ENCODE measurements around the gene SRGAP3. TPM values are rescaled to one million over a fixed set of nuclear protein-coding genes. Genes with fewer than 3 reads are reported as not detected.

Gene SRGAP3
- total and polyA plus RNA-seq, 4 donors, result 1.2 to 32.8 (median 7.3) TPM

GRCh38 chr3:9257092-9257491 lies 7.6 kb upstream of the SRGAP3 start:
- TF ChIP-seq CTCF (IDR thresholded peaks at IDR 0.05; ENCODE audit: control extremely low read depth, extremely low read depth), result no peak
- no peak for ATAC-seq (ENCODE audit: insufficient read depth, low FRiP score)
- H3K9me3 ChIP-seq (ENCODE audit: control insufficient read depth in 4 of 4, insufficient read depth in 3 of 4, low read length in 3 of 4), result peaks cover 0 to 5% (median 1%) of the 10 kb centered on the region in 4 donors
- H3K4me1 ChIP-seq (ENCODE audit: control insufficient read depth in 5 of 5, insufficient read depth in 5 of 5, low read length in 5 of 5), result no peaks in the 10 kb centered on the region
- no peak overlapping the region for H3K4me3 ChIP-seq
- no peak overlapping the region for H3K9ac ChIP-seq (ENCODE audit: insufficient read depth in 1 of 2, low read length in 2 of 2)
- no peak overlapping the region for H3K27ac ChIP-seq (ENCODE audit: low read depth in 1 of 2, low read length in 1 of 2)
- 94% methylated on average over 2 of the region's 2 CpGs for WGBS, 2 donors
- H3K27me3 ChIP-seq (ENCODE audit: control insufficient read depth in 3 of 3, insufficient read depth in 3 of 3, low read length in 2 of 3), result no peaks in the 10 kb centered on the region
- H3K36me3 ChIP-seq (ENCODE audit: control insufficient read depth in 4 of 4, insufficient read depth in 4 of 4, low read length in 4 of 4), result no peaks in the 10 kb centered on the region
- no peak for DNase-seq

- no peak overlapping the region for H3K27ac ChIP-seq (ENCODE audit: low read depth in 1 of 2, low read length in 1 of 2)
- TF ChIP-seq CTCF (IDR thresholded peaks at IDR 0.05; ENCODE audit: control extremely low read depth, extremely low read depth), result no peak
- no peak for ATAC-seq (ENCODE audit: insufficient read depth, low FRiP score)
- WGBS, 2 donors, result 83 to 93% methylated on average over 4 of the region's 4 CpGs
- H3K4me3 ChIP-seq, result no peak overlapping the region
- H3K4me1 ChIP-seq (ENCODE audit: control insufficient read depth in 5 of 5, insufficient read depth in 5 of 5, low read length in 5 of 5), result no peaks in the 10 kb centered on the region
- H3K36me3 ChIP-seq (ENCODE audit: control insufficient read depth in 4 of 4, insufficient read depth in 4 of 4, low read length in 4 of 4), result no peaks in the 10 kb centered on the region
- DNase-seq, result no peak
- no peaks in the 10 kb centered on the region for H3K27me3 ChIP-seq (ENCODE audit: control insufficient read depth in 3 of 3, insufficient read depth in 3 of 3, low read length in 2 of 3)
- H3K9me3 ChIP-seq (ENCODE audit: control insufficient read depth in 4 of 4, insufficient read depth in 3 of 4, low read length in 3 of 4), result peaks cover 0 to 7% (median 1%) of the 10 kb centered on the region in 4 donors
- no peak overlapping the region for H3K9ac ChIP-seq (ENCODE audit: insufficient read depth in 1 of 2, low read length in 2 of 2)
Observed at GRCh38 chr3:9255976-9256375, 6.5 kb upstream of the SRGAP3 start.

GRCh38 chr3:9254764-9255163 lies 5.3 kb upstream of the SRGAP3 start:
- DNase-seq, result no peak
- WGBS, 2 donors, result 81 to 92% methylated on average over 1 of the region's 1 CpG
- no peak overlapping the region for H3K27ac ChIP-seq (ENCODE audit: low read depth in 1 of 2, low read length in 1 of 2)

More at GRCh38 chr3:9254764-9255163, 5.3 kb upstream of the SRGAP3 start:
- H3K4me1 ChIP-seq (ENCODE audit: control insufficient read depth in 5 of 5, insufficient read depth in 5 of 5, low read length in 5 of 5), result peaks cover 0 to 6% (median 3%) of the 10 kb centered on the region in 5 donors
- ATAC-seq (ENCODE audit: insufficient read depth, low FRiP score), result no peak
- no peaks in the 10 kb centered on the region for H3K27me3 ChIP-seq (ENCODE audit: control insufficient read depth in 3 of 3, insufficient read depth in 3 of 3, low read length in 2 of 3)
- H3K4me3 ChIP-seq, result no peak overlapping the region
- TF ChIP-seq CTCF (IDR thresholded peaks at IDR 0.05; ENCODE audit: control extremely low read depth, extremely low read depth), result no peak
- H3K9ac ChIP-seq (ENCODE audit: insufficient read depth in 1 of 2, low read length in 2 of 2), result no peak overlapping the region
- peaks cover 0 to 7% (median 1%) of the 10 kb centered on the region in 4 donors for H3K9me3 ChIP-seq (ENCODE audit: control insufficient read depth in 4 of 4, insufficient read depth in 3 of 4, low read length in 3 of 4)
- no peaks in the 10 kb centered on the region for H3K36me3 ChIP-seq (ENCODE audit: control insufficient read depth in 4 of 4, insufficient read depth in 4 of 4, low read length in 4 of 4)

Measured in lung (tissue), 12 donors.